Left lung (tissue), 10 donors: ENCODE measurements around the gene ZNF282. TPM values are rescaled to one million over a fixed set of nuclear protein-coding genes. Genes with fewer than 3 reads are reported as not detected.
A peak's percentile ranks its signal among the peaks of the same experiment; 100 is the strongest.

Experiments used
- ATAC-seq: fragments of 200-7000 bp; cut with Tn5 transposase; one replicate; pipeline ENCODE4 v1.9.1; 2020; ENCODE audit warnings: moderate library complexity
- DNase-seq, 4 donors: peaks; one replicate each; pipeline ENCODE4 v3.0.0-alpha.2; 2013 to 2020
- H3K27ac ChIP-seq, 2 donors: fragments of 200-600 bp; sonication (generic) in 1 of 2; one replicate each; pipeline versions ENCODE4 v1.5.0 to v1.8.0; 2020 to 2021
- H3K27me3 ChIP-seq, 2 donors: fragments of 200-600 bp; sonication (generic) in 1 of 2; one replicate each; pipeline versions ENCODE4 v1.5.0 to v1.8.0; 2020 to 2021
- H3K36me3 ChIP-seq, 2 donors: fragments of 200-600 bp; sonication (generic) in 1 of 2; one replicate each; pipeline versions ENCODE4 v1.5.0 to v1.8.0; 2020 to 2021
- H3K4me1 ChIP-seq, 2 donors: fragments of 200-600 bp; one replicate each; pipeline ENCODE4 v1.8.0; 2021
- H3K4me3 ChIP-seq, 2 donors: fragments of 200-600 bp; sonication (generic) in 1 of 2; one replicate each; pipeline versions ENCODE4 v1.5.0 to v1.8.0; 2020 to 2021; ENCODE audit warnings: mild to moderate bottlenecking in 1 of 2
- H3K9me3 ChIP-seq, 2 donors: fragments of 200-600 bp; sonication (generic) in 1 of 2; one replicate each; pipeline versions ENCODE4 v1.5.0 to v1.8.0; 2020 to 2021
- CTCF ChIP-seq, 2 donors: fragments of 200-600 bp; sonication (generic) in 1 of 2; IDR thresholded peaks; one replicate each; pipeline versions ENCODE4 v1.5.0 to v1.8.0; 2021; ENCODE audit warnings: antibody characterized with exemption in 2 of 2
- intact Hi-C, 2 donors: fragments of 100-400 bp; cut with DNase I; formaldehyde crosslinking; loops; one replicate each; pipeline versions ENCODE4 v1.11.2 to v1.14.2; 2022
- polyA plus RNA-seq, 6 donors: library from polyadenylated mRNA; unstranded; fragments of 120-200 nt; gene quantifications; one replicate each; pipeline ENCODE4 v1.2.1, GENCODE V29; 2013; ENCODE audit not compliant: insufficient read length in 6 of 6
- total RNA-seq, 2 donors: library from RNA; stranded (reverse); fragmentation: NEBNext Ultra II Directional; extraction: Animal tissue kit (Norgen Biotek cat#: 25700); gene quantifications; one replicate each; pipeline ENCODE4 v1.2.1, GENCODE V29; 2021
- donor health status: DM: no; HTN: yes; CAD: no.
- donor health status: DM: no; HTN: no; CAD: no.

Gene ZNF282
- total and polyA plus RNA-seq, 8 donors, result 20.1 to 26.0 (median 24.0) TPM

DNA sequence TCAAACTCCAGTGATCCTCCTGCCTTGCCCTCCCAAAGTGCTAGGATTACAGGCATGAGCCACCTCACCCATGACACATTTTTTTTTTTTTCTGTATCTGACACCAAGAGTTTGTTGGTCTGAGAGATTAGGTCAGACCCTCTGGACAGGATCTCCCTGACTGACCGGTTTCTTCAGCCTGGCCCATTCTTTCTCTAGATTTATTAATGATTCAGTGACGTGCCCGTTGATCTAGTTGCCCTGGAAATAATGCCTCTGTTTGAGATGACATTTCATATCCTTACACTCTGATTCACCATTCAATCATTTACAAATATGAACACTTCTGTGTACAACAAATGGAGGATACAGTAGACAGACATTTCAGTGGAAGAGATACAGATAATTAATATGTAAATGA is 42.7 kb downstream of the ZNF282 start:
- Histone ChIP-seq H3K36me3 (no peaks in the 10 kb centered on the region), H3K27me3 (peaks cover 0 to 9% of the 10 kb centered on the region in 2 donors), H3K27ac (no peak overlapping the region), H3K4me1 (peaks cover 9 to 21% of the 10 kb centered on the region in 2 donors), H3K4me3 (no peak overlapping the region), H3K9me3 (peaks cover 0 to 3% of the 10 kb centered on the region in 2 donors)
- intact Hi-C loops, result no loop called here
- no peak for DNase-seq
- TF ChIP-seq CTCF (IDR thresholded peaks at IDR 0.05), result no peak
- no peak for ATAC-seq

GRCh38 chr7:149239345-149240143 is 44.2 kb downstream of the ZNF282 start, which contains the start of gene ZNF212:
ZNF212 (plus strand) TSS chr7:149239651; CDS start chr7:149239779, 128 bp downstream.
- TF ChIP-seq CTCF (IDR thresholded peaks at IDR 0.05), result peak; percentile 88 to 91
- peak within 1 kb of the TSS; percentile 27 to 54 for H3K27ac ChIP-seq
- ATAC-seq (peak; percentile 100), DNase-seq (peak; percentile 79 to 98 (median 92))
- H3K4me3 ChIP-seq, result peak within 1 kb of the TSS; percentile 82 to 90
- H3K36me3 ChIP-seq, result no peaks in the 10 kb centered on the region
- intact Hi-C loops, result no loop called here
- peaks cover 0 to 9% of the 10 kb centered on the region in 2 donors for H3K27me3 ChIP-seq
- peaks cover 0 to 3% of the 10 kb centered on the region in 2 donors for H3K9me3 ChIP-seq
- H3K4me1 ChIP-seq, result peaks cover 9 to 21% of the 10 kb centered on the region in 2 donors

- intact Hi-C loops, result no loop called here
- peaks cover 9 to 21% of the 10 kb centered on the region in 2 donors for H3K4me1 ChIP-seq
- TF ChIP-seq CTCF (IDR thresholded peaks at IDR 0.05), result no peak
- DNase-seq (no peak), ATAC-seq (no peak)
- H3K36me3 ChIP-seq, result no peaks in the 10 kb centered on the region
- H3K4me3 ChIP-seq, result peak overlapping the region in 1 of 2 donors; percentile 82
- H3K9me3 ChIP-seq, result peaks cover 0 to 3% of the 10 kb centered on the region in 2 donors
- H3K27me3 ChIP-seq, result peaks cover 0 to 8% of the 10 kb centered on the region in 2 donors
- H3K27ac ChIP-seq, result no peak overlapping the region
Measured at GRCh38 chr7:149240637-149241036, 45.3 kb downstream of the ZNF282 start.

GRCh38 chr7:149241696-149242095 is 46.4 kb downstream of the ZNF282 start:
- TF ChIP-seq CTCF (IDR thresholded peaks at IDR 0.05), result no peak
- Histone ChIP-seq H3K9me3 (peaks cover 0 to 3% of the 10 kb centered on the region in 2 donors), H3K4me1 (peaks cover 9 to 21% of the 10 kb centered on the region in 2 donors), H3K27ac (no peak overlapping the region), H3K36me3 (no peaks in the 10 kb centered on the region), H3K27me3 (no peaks in the 10 kb centered on the region), H3K4me3 (no peak overlapping the region)
- intact Hi-C loops, result no loop called here
- ATAC-seq (no peak), DNase-seq (no peak)

GRCh38 chr7:149245244-149245643 is 49.9 kb downstream of the ZNF282 start:
- Histone ChIP-seq H3K27ac (no peak overlapping the region), H3K4me1 (peaks cover 9 to 12% of the 10 kb centered on the region in 2 donors), H3K27me3 (no peaks in the 10 kb centered on the region), H3K4me3 (no peak overlapping the region), H3K36me3 (peaks cover 0 to 6% of the 10 kb centered on the region in 2 donors), H3K9me3 (peaks cover 0 to 3% of the 10 kb centered on the region in 2 donors)
- TF ChIP-seq CTCF (IDR thresholded peaks at IDR 0.05), result no peak
- ATAC-seq (no peak), DNase-seq (no peak)
- intact Hi-C loops, result no loop called here
